SK-N-SH treated with all-trans-retinoic acid at 6 μM for 48 hours (cell line): ENCODE measurements around the gene TUFT1.

Source experiments
- ARNTL ChIP-seq: fragments of 450-650 bp; formaldehyde crosslinking; IDR thresholded peaks from 2 replicates; pipeline ENCODE4 v1.5.0; 2020; ENCODE audit warnings: low read depth, mild to moderate bottlenecking, moderate library complexity, borderline replicate concordance
- ESRRG ChIP-seq: fragments of 250-450 bp; sonication (Bioruptor Pico); IDR thresholded peaks from 2 replicates; pipeline ENCODE4 v1.6.1; 2021; ENCODE audit warnings: mild to moderate bottlenecking
- GLIS3 ChIP-seq: fragments of 250-450 bp; sonication (Bioruptor Pico); IDR thresholded peaks from 2 replicates; pipeline ENCODE4 v1.5.0; 2020; ENCODE audit warnings: mild to moderate bottlenecking, moderate library complexity
- ISL1 ChIP-seq: fragments of 250-450 bp; sonication (Bioruptor Pico); IDR thresholded peaks from 2 replicates; pipeline ENCODE4 v2.1.2; 2022; ENCODE audit warnings: mild to moderate bottlenecking, moderate library complexity
- TOX ChIP-seq: fragments of 250-450 bp; sonication (Bioruptor Pico); IDR thresholded peaks from 2 replicates; pipeline ENCODE4 v1.8.0; 2021; ENCODE audit warnings: mild to moderate bottlenecking, moderate library complexity, borderline replicate concordance
- ZFP3 ChIP-seq: fragments of 250-450 bp; sonication (Bioruptor Pico); IDR thresholded peaks from 2 replicates; pipeline ENCODE4 v1.5.0; 2020; ENCODE audit warnings: mild to moderate bottlenecking, moderate library complexity
- ZFP30 ChIP-seq: fragments of 450-650 bp; formaldehyde crosslinking; IDR thresholded peaks from 2 replicates; pipeline ENCODE4 v1.5.0; 2022; ENCODE audit warnings: mild to moderate bottlenecking, moderate library complexity
- ZNF70 ChIP-seq: fragments of 450-650 bp; formaldehyde crosslinking; IDR thresholded peaks from 2 replicates; pipeline ENCODE4 v1.5.0; 2020; ENCODE audit warnings: mild to moderate bottlenecking, moderate library complexity
- ZNF8 ChIP-seq: fragments of 450-650 bp; formaldehyde crosslinking; IDR thresholded peaks from 2 replicates; pipeline ENCODE4 v1.5.0; 2020; ENCODE audit warnings: mild to moderate bottlenecking, moderate library complexity
- TF ChIP-seq, protein P1 (sequence below): fragments of 250-450 bp; sonication (Bioruptor Pico); IDR thresholded peaks from 2 replicates; pipeline ENCODE4 v1.5.1; 2020; ENCODE audit warnings: low read depth, mild to moderate bottlenecking, moderate library complexity
- TF ChIP-seq, protein P2 (sequence below): fragments of 250-450 bp; sonication (Bioruptor Pico); IDR thresholded peaks from 2 replicates; pipeline ENCODE4 v1.8.0; 2020; ENCODE audit warnings: mild to moderate bottlenecking, moderate library complexity, borderline replicate concordance
- TF ChIP-seq, protein P3 (sequence below): fragments of 250-450 bp; sonication (Bioruptor Pico); IDR thresholded peaks from 2 replicates; pipeline ENCODE4 v1.5.0; 2020; ENCODE audit warnings: mild to moderate bottlenecking, moderate library complexity
- TF ChIP-seq, protein P4 (sequence below): fragments of 250-450 bp; sonication (Bioruptor Pico); IDR thresholded peaks from 2 replicates; pipeline ENCODE4 v1.5.1; 2021; ENCODE audit warnings: mild to moderate bottlenecking, moderate library complexity

DNA sequence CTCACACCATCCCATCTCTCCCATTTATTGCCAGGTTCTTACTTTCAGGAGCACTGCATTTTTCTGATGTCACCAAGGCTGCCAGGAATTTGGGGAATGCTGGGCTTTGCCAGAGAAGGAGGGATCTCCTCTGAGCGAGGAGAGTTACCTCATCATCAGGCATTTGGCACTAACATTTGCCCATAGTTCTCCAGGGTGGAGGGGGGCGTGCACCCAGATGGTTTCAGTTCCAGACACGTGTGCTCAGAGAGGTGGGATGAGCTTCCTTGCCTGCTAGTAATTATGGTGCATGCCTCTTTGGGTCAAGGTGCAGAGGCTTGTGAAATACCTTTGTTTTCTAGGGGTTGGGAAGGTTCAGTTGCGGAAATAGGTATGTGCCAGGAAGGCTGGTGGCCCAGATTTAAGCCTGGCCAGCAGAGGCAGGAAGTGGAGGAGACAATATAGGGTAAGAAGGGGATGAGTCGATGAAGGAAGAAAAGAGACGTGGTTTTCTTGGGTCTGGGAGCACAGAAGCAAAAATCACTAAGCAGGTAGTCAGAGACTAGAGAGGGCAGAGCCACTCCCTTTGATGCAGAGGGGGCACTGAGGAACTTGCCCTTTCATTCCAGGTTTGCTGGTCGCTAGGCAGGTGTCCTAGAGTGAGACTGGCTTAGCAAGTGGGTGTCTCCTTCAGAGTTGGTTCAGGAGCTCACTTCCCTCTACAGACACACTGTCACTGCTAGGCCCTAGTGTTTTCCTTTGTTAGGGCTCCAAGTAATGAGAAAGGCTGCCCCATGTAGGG lies 7.2 kb downstream of the TUFT1 start:
- no peak for TF ChIP-seq ESRRG
- TF ChIP-seq ZNF8 (CRISPR knock-in tag): no peak
- TF ChIP-seq, protein P1, sequence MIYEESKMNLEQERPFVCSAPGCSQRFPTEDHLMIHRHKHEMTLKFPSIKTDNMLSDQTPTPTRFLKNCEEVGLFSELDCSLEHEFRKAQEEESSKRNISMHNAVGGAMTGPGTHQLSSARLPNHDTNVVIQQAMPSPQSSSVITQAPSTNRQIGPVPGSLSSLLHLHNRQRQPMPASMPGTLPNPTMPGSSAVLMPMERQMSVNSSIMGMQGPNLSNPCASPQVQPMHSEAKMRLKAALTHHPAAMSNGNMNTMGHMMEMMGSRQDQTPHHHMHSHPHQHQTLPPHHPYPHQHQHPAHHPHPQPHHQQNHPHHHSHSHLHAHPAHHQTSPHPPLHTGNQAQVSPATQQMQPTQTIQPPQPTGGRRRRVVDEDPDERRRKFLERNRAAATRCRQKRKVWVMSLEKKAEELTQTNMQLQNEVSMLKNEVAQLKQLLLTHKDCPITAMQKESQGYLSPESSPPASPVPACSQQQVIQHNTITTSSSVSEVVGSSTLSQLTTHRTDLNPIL (CRISPR knock-in tag): no peak
- TF ChIP-seq ARNTL (CRISPR knock-in tag): no peak
- TF ChIP-seq GLIS3: no peak
- TF ChIP-seq ISL1: no peak; the same call in 1 of the 2 replicates
- TF ChIP-seq, protein P2, sequence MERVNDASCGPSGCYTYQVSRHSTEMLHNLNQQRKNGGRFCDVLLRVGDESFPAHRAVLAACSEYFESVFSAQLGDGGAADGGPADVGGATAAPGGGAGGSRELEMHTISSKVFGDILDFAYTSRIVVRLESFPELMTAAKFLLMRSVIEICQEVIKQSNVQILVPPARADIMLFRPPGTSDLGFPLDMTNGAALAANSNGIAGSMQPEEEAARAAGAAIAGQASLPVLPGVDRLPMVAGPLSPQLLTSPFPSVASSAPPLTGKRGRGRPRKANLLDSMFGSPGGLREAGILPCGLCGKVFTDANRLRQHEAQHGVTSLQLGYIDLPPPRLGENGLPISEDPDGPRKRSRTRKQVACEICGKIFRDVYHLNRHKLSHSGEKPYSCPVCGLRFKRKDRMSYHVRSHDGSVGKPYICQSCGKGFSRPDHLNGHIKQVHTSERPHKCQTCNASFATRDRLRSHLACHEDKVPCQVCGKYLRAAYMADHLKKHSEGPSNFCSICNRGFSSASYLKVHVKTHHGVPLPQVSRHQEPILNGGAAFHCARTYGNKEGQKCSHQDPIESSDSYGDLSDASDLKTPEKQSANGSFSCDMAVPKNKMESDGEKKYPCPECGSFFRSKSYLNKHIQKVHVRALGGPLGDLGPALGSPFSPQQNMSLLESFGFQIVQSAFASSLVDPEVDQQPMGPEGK (CRISPR knock-in tag): no peak
- no peak; the same call in 1 of the 2 replicates for TF ChIP-seq TOX (CRISPR knock-in tag)
- TF ChIP-seq, protein P3, sequence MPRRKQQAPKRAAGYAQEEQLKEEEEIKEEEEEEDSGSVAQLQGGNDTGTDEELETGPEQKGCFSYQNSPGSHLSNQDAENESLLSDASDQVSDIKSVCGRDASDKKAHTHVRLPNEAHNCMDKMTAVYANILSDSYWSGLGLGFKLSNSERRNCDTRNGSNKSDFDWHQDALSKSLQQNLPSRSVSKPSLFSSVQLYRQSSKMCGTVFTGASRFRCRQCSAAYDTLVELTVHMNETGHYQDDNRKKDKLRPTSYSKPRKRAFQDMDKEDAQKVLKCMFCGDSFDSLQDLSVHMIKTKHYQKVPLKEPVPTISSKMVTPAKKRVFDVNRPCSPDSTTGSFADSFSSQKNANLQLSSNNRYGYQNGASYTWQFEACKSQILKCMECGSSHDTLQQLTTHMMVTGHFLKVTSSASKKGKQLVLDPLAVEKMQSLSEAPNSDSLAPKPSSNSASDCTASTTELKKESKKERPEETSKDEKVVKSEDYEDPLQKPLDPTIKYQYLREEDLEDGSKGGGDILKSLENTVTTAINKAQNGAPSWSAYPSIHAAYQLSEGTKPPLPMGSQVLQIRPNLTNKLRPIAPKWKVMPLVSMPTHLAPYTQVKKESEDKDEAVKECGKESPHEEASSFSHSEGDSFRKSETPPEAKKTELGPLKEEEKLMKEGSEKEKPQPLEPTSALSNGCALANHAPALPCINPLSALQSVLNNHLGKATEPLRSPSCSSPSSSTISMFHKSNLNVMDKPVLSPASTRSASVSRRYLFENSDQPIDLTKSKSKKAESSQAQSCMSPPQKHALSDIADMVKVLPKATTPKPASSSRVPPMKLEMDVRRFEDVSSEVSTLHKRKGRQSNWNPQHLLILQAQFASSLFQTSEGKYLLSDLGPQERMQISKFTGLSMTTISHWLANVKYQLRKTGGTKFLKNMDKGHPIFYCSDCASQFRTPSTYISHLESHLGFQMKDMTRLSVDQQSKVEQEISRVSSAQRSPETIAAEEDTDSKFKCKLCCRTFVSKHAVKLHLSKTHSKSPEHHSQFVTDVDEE: no peak
- no peak for TF ChIP-seq ZFP30
- TF ChIP-seq, protein P4, sequence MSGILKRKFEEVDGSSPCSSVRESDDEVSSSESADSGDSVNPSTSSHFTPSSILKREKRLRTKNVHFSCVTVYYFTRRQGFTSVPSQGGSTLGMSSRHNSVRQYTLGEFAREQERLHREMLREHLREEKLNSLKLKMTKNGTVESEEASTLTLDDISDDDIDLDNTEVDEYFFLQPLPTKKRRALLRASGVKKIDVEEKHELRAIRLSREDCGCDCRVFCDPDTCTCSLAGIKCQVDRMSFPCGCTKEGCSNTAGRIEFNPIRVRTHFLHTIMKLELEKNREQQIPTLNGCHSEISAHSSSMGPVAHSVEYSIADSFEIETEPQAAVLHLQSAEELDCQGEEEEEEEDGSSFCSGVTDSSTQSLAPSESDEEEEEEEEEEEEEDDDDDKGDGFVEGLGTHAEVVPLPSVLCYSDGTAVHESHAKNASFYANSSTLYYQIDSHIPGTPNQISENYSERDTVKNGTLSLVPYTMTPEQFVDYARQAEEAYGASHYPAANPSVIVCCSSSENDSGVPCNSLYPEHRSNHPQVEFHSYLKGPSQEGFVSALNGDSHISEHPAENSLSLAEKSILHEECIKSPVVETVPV (CRISPR knock-in tag): no peak
- no peak for TF ChIP-seq ZFP3 (CRISPR knock-in tag)
- TF ChIP-seq ZNF70: no peak
